IPS DF 19.7 (cell line): Measurements from ENCODE around the gene SNX33.
"Not testable (repeated sequence)": the region's sequence is repeated elsewhere in the genome, so short reads cannot be mapped to it uniquely, and the experiment has no call there.

Experiments
- DNase-seq: peaks from one replicate; pipeline ENCODE4 v3.0.0-alpha.2; 2013; ENCODE audit warnings: low read depth, low spot score

SNX33 gene

GRCh38 chr15:75647370-75648155 lies at the start of gene SNX33:
Gene SNX33, plus strand, starts transcription at chr15:75647912. Its CDS starts 1,191 bp downstream, at chr15:75649103.
- DNase-seq: peak; percentile 82

GRCh38 chr15:75598361-75598760 lies 49.4 kb upstream of the SNX33 start:
- no peak for DNase-seq

GRCh38 chr15:75599401-75599800 lies 48.3 kb upstream of the SNX33 start:
- no peak for DNase-seq

- no peak for DNase-seq
Measured at GRCh38 chr15:75606026-75606425, 41.7 kb upstream of the SNX33 start.

- DNase-seq: no peak
Measured at GRCh38 chr15:75606711-75607699, 40.7 kb upstream of the SNX33 start.

- DNase-seq: no peak
Measured at GRCh38 chr15:75616766-75617165, 30.9 kb upstream of the SNX33 start.

- no peak for DNase-seq
Measured at GRCh38 chr15:75620058-75620820, 27.5 kb upstream of the SNX33 start.

- DNase-seq: no peak
Measured at GRCh38 chr15:75620841-75621391, 26.8 kb upstream of the SNX33 start.

GRCh38 chr15:75622505-75622904 lies 25.2 kb upstream of the SNX33 start:
- DNase-seq: no peak

- DNase-seq: peak; percentile 85
Measured at GRCh38 chr15:75625542-75626347, 22.0 kb upstream of the SNX33 start, which contains the start of gene SNUPN. Gene SNUPN, minus strand, starts transcription at chr15:75625725. Its CDS starts 4,674 bp downstream, at chr15:75621051.

GRCh38 chr15:75631935-75632334 lies 15.8 kb upstream of the SNX33 start:
- no peak for DNase-seq

GRCh38 chr15:75633922-75634321 lies 13.8 kb upstream of the SNX33 start:
- not testable (repeated sequence) for DNase-seq

GRCh38 chr15:75636026-75636425 lies 11.7 kb upstream of the SNX33 start:
- no peak for DNase-seq

GRCh38 chr15:75637245-75638009 lies 10.3 kb upstream of the SNX33 start:
- DNase-seq: no peak

- DNase-seq: no peak
Measured at GRCh38 chr15:75639191-75639708, 8.5 kb upstream of the SNX33 start.

- peak; percentile 93 for DNase-seq
Measured at GRCh38 chr15:75639709-75640482, 7.8 kb upstream of the SNX33 start, which contains the start of gene IMP3. Gene IMP3, minus strand, starts transcription at chr15:75640224. Its CDS starts 56 bp downstream, at chr15:75640168.

GRCh38 chr15:75640483-75641178 lies 7.1 kb upstream of the SNX33 start:
- no peak for DNase-seq

GRCh38 chr15:75641179-75641503 lies 6.6 kb upstream of the SNX33 start:
- no peak for DNase-seq
